Ishikawa (cell line): Measurements from ENCODE around the gene MAGI1.

Experiments used
- CEBPB ChIP-seq: IDR thresholded peaks from 2 replicates; pipeline ENCODE4 v1.6.1; 2012
- MAX ChIP-seq: IDR thresholded peaks from 2 replicates; pipeline ENCODE4 v1.6.1; 2012
- YY1 ChIP-seq: IDR thresholded peaks from 2 replicates; pipeline ENCODE4 v1.6.1; 2012; ENCODE audit warnings: low read depth
- ZBTB7A ChIP-seq: IDR thresholded peaks from 2 replicates; pipeline ENCODE4 v1.6.1; 2012; ENCODE audit warnings: low read depth

DNA sequence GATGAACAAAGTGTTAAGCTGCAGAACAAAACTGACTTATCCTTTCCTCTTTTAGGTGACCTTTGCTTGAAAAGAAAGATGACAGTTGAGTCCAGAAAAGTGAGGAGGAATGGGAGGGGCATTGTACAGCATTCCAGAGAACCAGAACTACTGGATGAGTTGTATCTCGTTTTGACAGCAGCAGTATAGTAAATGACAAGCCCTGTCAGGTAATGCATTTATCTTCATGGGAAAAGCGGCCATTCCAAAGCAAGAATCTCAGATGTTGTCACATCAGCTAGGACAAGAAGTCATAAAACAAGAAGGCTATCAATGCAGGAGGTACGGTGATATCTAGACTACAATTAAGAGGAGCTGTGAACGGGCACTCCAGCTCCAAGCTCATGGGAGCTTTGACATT, 421.5 kb downstream of the MAGI1 start:
- TF ChIP-seq MAX = no peak
- TF ChIP-seq YY1 = no peak
- no peak for TF ChIP-seq CEBPB
- no peak for TF ChIP-seq ZBTB7A
